ENCODE results near the gene RAB30. TPM values are rescaled to one million over a fixed set of nuclear protein-coding genes. Genes with fewer than 3 reads are reported as not detected.

RAB30 gene
- total RNA-seq, 2 experiments from 2014 or later = 76.2 to 79.2 TPM

DNA sequence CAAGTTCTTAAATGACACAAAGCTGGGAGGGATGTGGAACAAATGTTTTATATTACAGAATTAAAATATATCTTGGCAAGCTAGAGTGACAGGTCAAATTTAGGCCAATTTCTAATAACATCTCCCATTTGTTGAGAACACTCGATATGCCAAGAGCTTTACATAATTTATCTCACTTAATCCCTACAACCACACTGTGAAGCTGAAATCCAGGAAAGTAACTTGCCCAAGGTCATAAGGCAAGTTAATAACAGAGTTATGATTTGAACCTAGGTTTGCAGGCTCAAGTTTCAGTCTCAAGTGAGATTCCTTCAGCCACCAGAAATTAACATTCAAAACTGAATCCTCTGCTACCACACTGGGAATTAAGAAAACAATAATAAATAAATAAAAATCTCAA, 38.3 kb downstream of the RAB30 start:
- Histone ChIP-seq H3K4me1 (ENCODE audit: insufficient read depth, low read length) (peaks cover 7% of the 10 kb centered on the region), H3K36me3 (ENCODE audit: insufficient read depth, low read length) (no peaks in the 10 kb centered on the region), H3K9me3 (ENCODE audit: control insufficient read depth in 1 of 2, insufficient read depth in 1 of 2, low read length in 2 of 2) (no peaks in the 10 kb centered on the region), H3K27me3 (ENCODE audit: control insufficient read depth in 1 of 2, insufficient read depth in 2 of 2, low read length in 2 of 2) (no peaks in the 10 kb centered on the region), H3K27ac (ENCODE audit: low read depth in 1 of 2, low read length in 2 of 2) (no peak overlapping the region), H3K4me3 (ENCODE audit: low read length) (no peak overlapping the region)
- no peaks in the 10 kb centered on the region for H3K9me3 Mint-ChIP-seq
- no peak for ATAC-seq (ENCODE audit: poor library complexity)
- H3K36me3 Mint-ChIP-seq (ENCODE audit: low read depth) = peaks cover 7% of the 10 kb centered on the region
- no peak for TF ChIP-seq CTCF (IDR thresholded peaks at IDR 0.05)
- ChIA-PET CTCF (interaction anchor here (0.7 kb wide), 1 partner anchor 122 kb away, joined by 3 read pairs; no protein-coding TSS in a partner anchor), POLR2A (no interaction called here)
- H3K27ac Mint-ChIP-seq = no peak overlapping the region
- intact Hi-C loops (cut with DNase I, micrococcal nuclease) = no loop called here
- H3K4me1 Mint-ChIP-seq (ENCODE audit: low read depth) = peaks cover 38% of the 10 kb centered on the region
- DNase-seq = no peak
- H3K27me3 Mint-ChIP-seq = no peaks in the 10 kb centered on the region
- H3K4me3 Mint-ChIP-seq = no peak overlapping the region

GRCh38 chr11:83031127-83031526, 40.6 kb downstream of the RAB30 start:
- H3K4me3 ChIP-seq (ENCODE audit: low read length) = no peak overlapping the region
- H3K36me3 ChIP-seq (ENCODE audit: insufficient read depth, low read length) = no peaks in the 10 kb centered on the region
- H3K27me3 Mint-ChIP-seq = no peaks in the 10 kb centered on the region
- ChIA-PET CTCF (no interaction called here), POLR2A (no interaction called here)
- no peak overlapping the region for H3K27ac ChIP-seq (ENCODE audit: low read depth in 1 of 2, low read length in 2 of 2)
- no peak for TF ChIP-seq CTCF (IDR thresholded peaks at IDR 0.05)
- intact Hi-C loops (cut with DNase I, micrococcal nuclease) = no loop called here
- DNase-seq = no peak
- no peaks in the 10 kb centered on the region for H3K27me3 ChIP-seq (ENCODE audit: control insufficient read depth in 1 of 2, insufficient read depth in 2 of 2, low read length in 2 of 2)
- no peaks in the 10 kb centered on the region for H3K9me3 ChIP-seq (ENCODE audit: control insufficient read depth in 1 of 2, insufficient read depth in 1 of 2, low read length in 2 of 2)
- no peak overlapping the region for H3K27ac Mint-ChIP-seq
- H3K4me1 Mint-ChIP-seq (ENCODE audit: low read depth) = peaks cover 41% of the 10 kb centered on the region
- H3K36me3 Mint-ChIP-seq (ENCODE audit: low read depth) = peaks cover 7% of the 10 kb centered on the region
- no peaks in the 10 kb centered on the region for H3K9me3 Mint-ChIP-seq
- H3K4me3 Mint-ChIP-seq = no peak overlapping the region
- ATAC-seq (ENCODE audit: poor library complexity) = no peak
- H3K4me1 ChIP-seq (ENCODE audit: insufficient read depth, low read length) = peaks cover 6% of the 10 kb centered on the region

DNA sequence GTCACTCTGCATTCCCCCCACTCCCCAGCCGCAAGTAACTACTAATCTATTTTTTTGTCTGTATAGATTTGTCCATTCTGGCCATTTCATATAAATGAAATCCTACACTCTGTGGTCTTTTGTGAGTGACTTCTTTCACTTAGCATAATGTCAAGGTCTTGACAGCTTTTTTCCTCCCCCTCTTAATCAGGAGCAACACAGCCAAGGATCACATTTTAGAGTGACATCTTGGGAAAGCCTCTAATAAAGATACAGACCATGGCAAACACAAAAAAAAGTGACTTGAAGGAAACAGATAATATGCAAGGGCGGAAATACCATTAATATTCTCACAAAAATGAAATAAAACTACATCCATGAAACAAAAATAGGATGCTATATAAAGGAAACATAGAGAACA, 43.9 kb downstream of the RAB30 start:
- ATAC-seq (ENCODE audit: poor library complexity) = no peak
- Histone ChIP-seq H3K27me3 (ENCODE audit: control insufficient read depth in 1 of 2, insufficient read depth in 2 of 2, low read length in 2 of 2) (no peaks in the 10 kb centered on the region), H3K4me1 (ENCODE audit: insufficient read depth, low read length) (peaks cover 3% of the 10 kb centered on the region), H3K27ac (ENCODE audit: low read depth in 1 of 2, low read length in 2 of 2) (no peak overlapping the region), H3K4me3 (ENCODE audit: low read length) (no peak overlapping the region), H3K36me3 (ENCODE audit: insufficient read depth, low read length) (no peaks in the 10 kb centered on the region), H3K9me3 (ENCODE audit: control insufficient read depth in 1 of 2, insufficient read depth in 1 of 2, low read length in 2 of 2) (no peaks in the 10 kb centered on the region)
- intact Hi-C loops (cut with DNase I, micrococcal nuclease) = no loop called here
- Mint-ChIP-seq H3K4me1 (ENCODE audit: low read depth) (peaks cover 48% of the 10 kb centered on the region), H3K27me3 (no peaks in the 10 kb centered on the region), H3K9me3 (no peaks in the 10 kb centered on the region), H3K36me3 (ENCODE audit: low read depth) (peaks cover 7% of the 10 kb centered on the region), H3K27ac (no peak overlapping the region), H3K4me3 (no peak overlapping the region)
- ChIA-PET POLR2A (no interaction called here), CTCF (no interaction called here)
- no peak for DNase-seq
- no peak for TF ChIP-seq CTCF (IDR thresholded peaks at IDR 0.05)
